GM18858 (cell line): ENCODE results near the gene DNAJC25.
"Not testable (repeated sequence)": the region's sequence is repeated elsewhere in the genome, so short reads cannot be mapped to it uniquely, and the experiment has no call there.

ENCODE experiments used
- ATAC-seq: cut with Tn5 transposase; IDR thresholded peaks from one replicate; pipeline ENCODE4 v1.9.1; 2021; ENCODE audit not compliant: unreplicated experiment

DNAJC25 gene

GRCh38 chr9:111631214-111631971 lies at the start of gene DNAJC25:
TSS of gene DNAJC25 (plus strand) at chr9:111631334. CDS start at chr9:111631408, 74 bp downstream.
- peak; percentile 95 for ATAC-seq

- no peak for ATAC-seq
Observed at GRCh38 chr9:111582888-111583287, 48.2 kb upstream of the DNAJC25 start.

- no peak for ATAC-seq
Observed at GRCh38 chr9:111586378-111586777, 44.8 kb upstream of the DNAJC25 start.

- ATAC-seq, result no peak
Observed at GRCh38 chr9:111588846-111589245, 42.3 kb upstream of the DNAJC25 start.

GRCh38 chr9:111597852-111598732 lies 33.0 kb upstream of the DNAJC25 start:
- ATAC-seq, result peak; percentile 53

- ATAC-seq, result no peak
Observed at GRCh38 chr9:111598733-111599091, 32.4 kb upstream of the DNAJC25 start.

GRCh38 chr9:111599092-111599954 lies 31.8 kb upstream of the DNAJC25 start, which contains the start of gene PTGR1:
TSS of gene PTGR1 (minus strand) at chr9:111599647. CDS start at chr9:111597422, 2,225 bp downstream.
- no peak for ATAC-seq

- ATAC-seq, result no peak
Observed at GRCh38 chr9:111599955-111600343, 31.2 kb upstream of the DNAJC25 start.

- no peak for ATAC-seq
Observed at GRCh38 chr9:111601237-111602018, 29.7 kb upstream of the DNAJC25 start.

- no peak for ATAC-seq
Observed at GRCh38 chr9:111603041-111603440, 28.1 kb upstream of the DNAJC25 start.

- ATAC-seq, result no peak
Observed at GRCh38 chr9:111604054-111604615, 27.0 kb upstream of the DNAJC25 start.

- ATAC-seq, result no peak
Observed at GRCh38 chr9:111605041-111605559, 26.0 kb upstream of the DNAJC25 start.

GRCh38 chr9:111610149-111610548 lies 21.0 kb upstream of the DNAJC25 start:
- ATAC-seq, result no peak

- ATAC-seq, result no peak
Observed at GRCh38 chr9:111610845-111611244, 20.3 kb upstream of the DNAJC25 start.

GRCh38 chr9:111613436-111614040 lies 17.6 kb upstream of the DNAJC25 start:
- ATAC-seq, result no peak

- no peak for ATAC-seq
Observed at GRCh38 chr9:111615928-111616327, 15.2 kb upstream of the DNAJC25 start.

GRCh38 chr9:111617349-111617748 lies 13.8 kb upstream of the DNAJC25 start:
- not testable (repeated sequence) for ATAC-seq

- ATAC-seq, result no peak
Observed at GRCh38 chr9:111621895-111622480, 9.1 kb upstream of the DNAJC25 start.

GRCh38 chr9:111622626-111623025 lies 8.5 kb upstream of the DNAJC25 start:
- ATAC-seq, result no peak
